HUDEP-2 (cell line): Measurements from ENCODE around the gene HS6ST3.

Source experiments
- DNase-seq, 76 experiments: peaks; one replicate each; lab custom pipeline; 2025; ENCODE audit not compliant: unreplicated experiment in 76 of 76; lab: John Stamatoyannopoulos, UW

HS6ST3 gene

GRCh38 chr13:96294930-96295881 lies 205.3 kb downstream of the HS6ST3 start:
- DNase-seq, result no peak

- DNase-seq, result no peak
These were observed 207.5 kb downstream of the HS6ST3 start for GRCh38 chr13:96297360-96297759.

DNA sequence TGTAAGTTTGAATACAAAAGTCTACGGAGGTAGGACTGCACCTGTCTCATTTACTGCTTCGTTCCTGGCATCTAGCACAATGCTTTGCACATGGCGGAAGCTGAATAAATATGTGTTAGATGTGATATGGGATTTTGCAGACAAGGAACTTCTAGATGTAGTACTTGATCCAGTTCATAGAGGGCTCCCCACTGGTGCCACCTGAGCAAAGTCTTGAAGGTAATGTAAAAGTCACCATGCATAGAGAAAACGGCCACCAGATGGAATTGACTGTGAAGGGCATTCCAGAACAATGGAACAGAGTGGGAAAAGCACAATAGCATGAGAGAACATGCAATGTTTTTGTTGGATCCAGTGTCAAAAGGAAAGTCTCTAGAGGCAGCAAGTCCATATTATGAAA lies 209.3 kb downstream of the HS6ST3 start:
- no peak for DNase-seq

GRCh38 chr13:96308568-96308967 lies 218.7 kb downstream of the HS6ST3 start:
- no peak for DNase-seq

GRCh38 chr13:96314974-96315373 lies 225.1 kb downstream of the HS6ST3 start:
- no peak for DNase-seq

GRCh38 chr13:96338030-96338429 lies 248.1 kb downstream of the HS6ST3 start:
- no peak for DNase-seq

DNA sequence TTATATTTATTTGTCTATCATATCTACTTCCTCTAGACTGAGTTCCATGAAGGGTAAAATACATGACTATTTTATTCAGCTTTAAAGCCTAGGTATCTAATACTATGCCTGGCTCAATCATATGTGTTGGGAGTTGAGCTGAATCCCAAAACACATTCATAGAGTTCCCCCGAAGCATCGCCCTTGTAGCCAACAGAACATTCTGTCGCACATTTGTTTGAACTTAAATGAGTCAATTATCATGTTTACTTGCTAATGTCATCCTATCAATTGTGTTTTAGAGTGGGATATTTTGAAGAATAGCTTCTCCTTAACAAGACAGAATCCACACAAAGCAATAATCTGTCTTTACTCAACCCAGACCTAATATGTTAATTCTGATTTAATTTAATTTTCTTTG lies 252.4 kb downstream of the HS6ST3 start:
- DNase-seq, result no peak

DNA sequence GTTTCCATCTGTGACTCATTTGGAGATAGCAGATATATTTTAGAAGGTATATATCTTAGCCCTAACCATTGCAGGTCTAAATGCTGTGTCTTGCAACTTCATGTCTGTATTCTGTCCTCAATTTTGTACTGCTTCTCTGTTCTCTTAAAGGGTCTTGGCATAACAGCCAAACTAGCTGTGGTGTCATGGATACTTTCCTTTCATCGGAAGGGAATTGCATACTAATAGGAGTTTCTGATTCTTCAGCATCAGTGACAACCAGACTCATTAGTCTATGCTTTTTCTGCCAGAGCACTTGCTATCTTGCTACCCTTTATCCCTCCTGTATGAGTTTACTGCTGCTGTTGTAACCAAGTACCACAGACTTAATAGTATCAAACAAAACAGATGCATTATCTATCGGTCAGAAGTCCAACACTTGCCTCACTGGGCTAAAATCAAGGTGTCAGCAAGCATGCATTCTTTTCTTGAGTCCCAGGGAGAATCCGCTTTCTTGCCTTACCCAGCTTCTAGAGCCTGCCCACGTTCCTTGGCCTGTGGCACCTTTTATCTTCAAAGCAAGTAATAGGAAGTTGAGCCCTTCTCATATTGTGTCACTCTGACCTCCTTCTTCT lies 253.1 kb downstream of the HS6ST3 start:
- no peak for DNase-seq

- no peak for DNase-seq
These were observed 257.0 kb downstream of the HS6ST3 start for GRCh38 chr13:96346921-96347320.

GRCh38 chr13:96373597-96373996 lies 283.7 kb downstream of the HS6ST3 start:
- no peak for DNase-seq

DNA sequence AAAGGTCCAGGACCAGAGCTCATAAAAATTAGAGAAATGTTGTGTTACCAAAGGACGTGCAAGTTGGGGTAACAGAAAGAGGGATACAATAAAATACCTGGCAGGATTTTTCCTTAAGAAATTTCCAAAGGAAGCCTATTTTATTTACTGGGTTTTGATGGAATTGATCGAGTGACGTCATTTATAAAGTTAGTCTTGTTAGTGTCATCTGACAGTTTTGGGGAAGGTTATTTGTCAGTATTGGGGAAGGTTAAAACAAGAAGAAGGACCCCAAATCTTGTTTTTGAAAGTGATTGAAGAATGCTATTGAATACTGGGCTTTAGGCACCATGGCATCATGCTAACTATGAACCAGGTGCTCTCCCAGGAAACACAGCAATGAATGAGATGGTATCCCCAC lies 287.9 kb downstream of the HS6ST3 start:
- no peak for DNase-seq

GRCh38 chr13:96379967-96380366 lies 290.1 kb downstream of the HS6ST3 start:
- no peak for DNase-seq

- no peak for DNase-seq
These were observed 291.8 kb downstream of the HS6ST3 start for GRCh38 chr13:96381681-96382080.

GRCh38 chr13:96388598-96388997 lies 298.7 kb downstream of the HS6ST3 start:
- DNase-seq, result no peak

- no peak for DNase-seq
These were observed 301.7 kb downstream of the HS6ST3 start for GRCh38 chr13:96391606-96392005.

- DNase-seq, result no peak
These were observed 307.9 kb downstream of the HS6ST3 start for GRCh38 chr13:96397807-96398206.

- DNase-seq, result no peak
These were observed 308.6 kb downstream of the HS6ST3 start for GRCh38 chr13:96398486-96398885.

- DNase-seq, result no peak
These were observed 313.3 kb downstream of the HS6ST3 start for GRCh38 chr13:96403241-96403640.

- DNase-seq, result no peak
These were observed 313.7 kb downstream of the HS6ST3 start for GRCh38 chr13:96403651-96404050.

DNA sequence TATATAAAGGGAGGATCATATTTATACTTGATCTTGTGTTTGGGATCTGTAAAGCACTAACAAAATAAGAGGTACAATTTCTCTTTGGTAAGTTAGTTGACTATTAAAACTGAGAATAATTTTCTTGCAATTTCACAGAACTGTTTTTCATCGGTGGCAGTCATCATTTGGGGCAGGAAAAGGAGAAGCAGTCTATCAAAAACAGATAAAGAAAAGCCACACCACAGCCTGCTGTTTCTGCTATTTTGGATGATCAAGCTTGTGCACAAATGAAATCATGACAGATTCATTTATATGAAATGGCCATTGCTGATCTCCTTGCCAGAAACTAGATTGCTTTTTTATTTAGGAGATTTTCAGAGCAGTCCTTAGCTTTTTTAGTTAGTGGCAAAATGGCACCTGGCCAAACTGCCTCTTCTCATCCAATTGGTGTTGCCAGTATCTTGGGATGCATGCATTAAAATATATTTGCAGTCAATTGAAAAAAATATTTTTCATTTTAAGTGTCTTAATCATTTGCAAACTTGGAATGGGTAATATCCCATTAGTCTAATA lies 326.0 kb downstream of the HS6ST3 start:
- no peak for DNase-seq

GRCh38 chr13:96417939-96418685 lies 328.2 kb downstream of the HS6ST3 start:
- no peak for DNase-seq
